GM19099 (cell line): ENCODE data around the gene HK2.

Experiments
- POLR2A ChIP-seq: IDR thresholded peaks from 3 replicates; pipeline ENCODE4 v1.6.1; 2011; ENCODE audit warnings: low read depth; ENCODE audit not compliant: insufficient read length; ENCODE audit errors: extremely low read depth

Gene HK2

DNA sequence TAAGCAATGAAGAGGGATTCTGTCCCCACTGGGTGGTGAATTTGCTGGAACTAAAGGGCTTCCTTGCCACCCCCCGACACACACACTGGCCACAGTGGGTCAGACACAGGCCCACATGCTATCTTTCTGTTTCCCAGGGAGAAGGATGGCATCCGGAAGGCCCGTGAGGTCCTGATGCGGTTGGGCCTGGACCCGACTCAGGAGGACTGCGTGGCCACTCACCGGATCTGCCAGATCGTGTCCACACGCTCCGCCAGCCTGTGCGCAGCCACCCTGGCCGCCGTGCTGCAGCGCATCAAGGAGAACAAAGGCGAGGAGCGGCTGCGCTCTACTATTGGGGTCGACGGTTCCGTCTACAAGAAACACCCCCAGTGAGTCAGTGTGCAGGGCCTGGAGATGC, 44.6 kb downstream of the HK2 start:
- no peak for TF ChIP-seq POLR2A

DNA sequence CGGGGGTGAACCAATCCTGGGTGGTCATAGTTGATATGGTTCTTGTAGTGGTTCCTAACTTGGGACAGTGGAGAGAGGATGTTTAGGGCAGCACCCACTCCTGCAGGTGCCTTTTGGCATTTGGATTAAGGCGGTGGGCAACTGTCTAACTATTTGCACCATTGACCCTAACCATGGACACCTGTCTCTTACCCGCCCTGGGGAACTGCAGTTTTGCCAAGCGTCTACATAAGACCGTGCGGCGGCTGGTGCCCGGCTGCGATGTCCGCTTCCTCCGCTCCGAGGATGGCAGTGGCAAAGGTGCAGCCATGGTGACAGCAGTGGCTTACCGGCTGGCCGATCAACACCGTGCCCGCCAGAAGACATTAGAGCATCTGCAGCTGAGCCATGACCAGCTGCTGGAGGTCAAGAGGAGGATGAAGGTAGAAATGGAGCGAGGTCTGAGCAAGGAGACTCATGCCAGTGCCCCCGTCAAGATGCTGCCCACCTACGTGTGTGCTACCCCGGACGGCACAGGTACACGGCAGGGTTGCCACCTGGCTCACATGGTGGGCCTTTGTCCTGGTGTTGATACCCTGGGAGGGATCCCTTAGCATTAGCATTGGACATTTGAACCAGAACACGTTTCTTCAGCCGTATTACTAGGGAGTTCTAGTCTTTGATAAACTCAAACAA, 46.3 kb downstream of the HK2 start:
- TF ChIP-seq POLR2A: no peak

DNA sequence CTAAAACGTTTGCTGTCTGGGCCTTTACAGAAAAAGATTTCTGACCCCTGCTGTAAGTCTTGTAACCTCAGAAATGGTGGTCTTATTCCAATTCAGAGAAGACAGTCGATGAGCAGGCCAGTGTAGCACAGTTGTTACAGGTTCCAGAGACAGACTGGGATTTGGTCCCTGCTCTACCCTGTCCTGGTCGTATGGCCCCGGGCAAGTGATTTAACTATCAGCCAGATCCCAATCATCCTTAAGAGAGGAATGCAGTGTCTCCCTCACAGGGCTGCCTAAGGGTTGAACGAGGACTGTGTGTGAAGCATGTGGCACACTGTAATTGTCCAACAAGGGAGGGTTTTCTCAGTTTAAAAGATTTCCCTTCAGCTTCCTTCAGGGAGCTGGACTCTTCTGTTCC, 47.2 kb downstream of the HK2 start:
- TF ChIP-seq POLR2A: no peak

DNA sequence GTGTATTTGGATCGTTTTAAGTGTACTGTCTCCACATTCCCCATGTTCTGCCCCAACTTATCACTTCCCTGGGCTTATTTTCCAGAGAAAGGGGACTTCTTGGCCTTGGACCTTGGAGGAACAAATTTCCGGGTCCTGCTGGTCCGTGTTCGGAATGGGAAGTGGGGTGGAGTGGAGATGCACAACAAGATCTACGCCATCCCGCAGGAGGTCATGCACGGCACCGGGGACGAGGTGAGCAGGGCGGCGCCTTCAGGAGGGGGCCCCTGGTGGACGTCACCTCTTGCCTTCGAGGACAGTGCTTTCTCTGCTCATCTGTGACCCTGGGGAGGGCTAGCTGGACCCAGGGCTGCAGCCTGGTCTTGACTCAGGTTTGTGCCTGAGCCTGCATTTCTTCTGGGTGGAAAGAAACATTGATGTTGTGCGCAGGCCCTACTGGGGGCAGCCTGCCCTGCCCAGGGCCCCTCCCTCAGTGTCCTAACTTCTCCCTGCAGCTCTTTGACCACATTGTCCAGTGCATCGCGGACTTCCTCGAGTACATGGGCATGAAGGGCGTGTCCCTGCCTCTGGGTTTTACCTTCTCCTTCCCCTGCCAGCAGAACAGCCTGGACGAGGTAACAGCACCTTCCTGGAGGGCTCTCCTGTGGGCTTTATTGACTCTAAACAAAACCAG, 47.8 kb downstream of the HK2 start:
- TF ChIP-seq POLR2A: no peak

DNA sequence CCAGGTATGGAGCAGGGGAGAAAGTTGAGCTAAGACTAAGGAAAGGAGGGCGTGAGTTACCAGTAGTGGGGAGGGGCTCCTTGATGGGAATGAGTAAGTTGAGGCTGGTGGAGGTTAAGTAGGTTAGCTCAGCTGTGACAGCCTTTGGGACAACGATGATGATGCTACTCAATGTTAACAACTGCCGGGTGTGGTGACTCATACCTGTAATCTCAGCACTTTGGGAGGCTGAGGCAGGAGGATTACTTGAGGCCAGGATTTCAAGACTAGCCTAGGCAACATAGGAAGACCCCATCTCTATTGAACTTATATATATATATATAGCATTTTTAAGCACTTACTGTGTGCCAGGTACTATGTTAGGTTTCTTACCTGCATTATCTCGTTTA, 48.4 kb downstream of the HK2 start:
- no peak for TF ChIP-seq POLR2A

DNA sequence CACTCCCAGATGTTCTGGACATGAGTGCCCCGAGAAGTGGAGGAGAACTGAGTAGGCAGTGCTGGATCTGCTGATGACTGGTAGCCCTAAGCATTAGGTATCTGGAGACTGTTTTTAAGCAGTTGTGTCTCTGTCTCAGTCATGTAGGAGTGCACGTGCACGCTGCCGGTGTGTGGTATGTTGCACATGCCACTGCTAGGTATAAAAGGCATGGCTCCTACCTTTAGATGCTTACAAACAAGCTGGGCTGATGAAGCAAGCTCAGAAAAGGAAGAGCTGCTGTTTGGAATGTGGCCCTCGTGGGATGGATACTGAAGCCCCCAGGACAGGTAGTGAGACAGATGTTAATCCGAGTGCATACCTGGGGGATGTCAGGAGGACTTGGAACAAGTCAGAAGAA, 49.1 kb downstream of the HK2 start:
- no peak for TF ChIP-seq POLR2A

DNA sequence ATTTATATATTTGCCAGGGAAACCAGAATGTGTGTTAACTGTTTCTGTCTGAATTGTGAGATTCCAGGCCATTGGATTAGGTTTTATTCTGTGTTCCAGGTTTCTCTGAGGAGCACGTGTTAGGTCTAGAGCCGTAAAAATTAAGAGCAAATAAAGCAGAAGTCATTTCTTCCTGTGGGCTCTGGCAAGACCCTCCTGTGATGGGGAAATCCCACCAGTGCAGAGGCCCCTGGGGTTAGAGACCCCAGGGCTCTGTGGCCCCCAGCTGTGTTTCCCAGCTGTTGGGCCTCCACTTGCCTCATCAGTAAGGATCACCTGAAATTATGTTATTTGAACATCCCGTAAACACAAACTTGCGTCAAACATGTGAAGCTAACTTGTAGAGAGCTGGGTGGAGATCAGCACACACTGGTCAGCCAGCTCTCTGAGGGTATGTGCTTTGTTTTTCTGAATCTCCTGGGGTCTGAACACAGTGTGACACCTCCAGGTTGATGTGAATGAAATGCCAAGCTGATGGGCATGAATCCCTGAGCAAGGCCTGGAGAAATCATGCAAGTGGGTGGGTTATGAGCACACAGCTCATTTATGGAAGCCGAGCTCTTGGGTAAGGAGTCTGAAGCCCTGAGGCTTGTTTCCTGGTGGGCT, 50.3 kb downstream of the HK2 start:
- no peak for TF ChIP-seq POLR2A

DNA sequence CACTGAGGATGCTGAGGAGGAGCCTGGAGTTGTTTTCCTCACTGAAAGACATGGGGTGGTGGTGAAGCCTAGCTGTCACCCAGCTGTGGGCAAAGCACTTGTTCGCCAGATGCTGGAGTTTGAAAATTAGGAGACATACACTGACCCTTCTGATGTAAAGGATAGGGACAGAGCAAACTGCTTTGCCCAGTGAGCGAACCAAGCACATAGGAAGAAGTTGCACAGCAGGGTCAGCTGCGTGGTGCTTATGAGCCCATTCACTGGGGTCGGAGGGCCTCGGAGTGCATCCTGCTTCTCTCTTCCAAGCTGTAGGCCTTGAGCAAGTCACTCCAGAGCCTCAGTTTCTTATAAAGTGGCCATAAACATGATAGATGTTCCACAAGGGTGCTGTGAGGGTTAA, 50.9 kb downstream of the HK2 start:
- no peak for TF ChIP-seq POLR2A

DNA sequence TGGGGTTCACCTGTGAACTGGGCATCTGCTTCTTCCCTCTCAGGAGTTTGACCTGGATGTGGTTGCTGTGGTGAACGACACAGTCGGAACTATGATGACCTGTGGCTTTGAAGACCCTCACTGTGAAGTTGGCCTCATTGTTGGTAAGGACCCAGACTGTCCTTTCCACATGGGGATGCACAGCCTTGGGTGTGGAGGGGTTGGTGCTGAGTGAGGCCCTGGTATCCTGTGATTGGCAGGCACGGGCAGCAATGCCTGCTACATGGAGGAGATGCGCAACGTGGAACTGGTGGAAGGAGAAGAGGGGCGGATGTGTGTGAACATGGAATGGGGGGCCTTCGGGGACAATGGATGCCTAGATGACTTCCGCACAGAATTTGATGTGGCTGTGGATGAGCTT, 52.3 kb downstream of the HK2 start:
- no peak for TF ChIP-seq POLR2A

DNA sequence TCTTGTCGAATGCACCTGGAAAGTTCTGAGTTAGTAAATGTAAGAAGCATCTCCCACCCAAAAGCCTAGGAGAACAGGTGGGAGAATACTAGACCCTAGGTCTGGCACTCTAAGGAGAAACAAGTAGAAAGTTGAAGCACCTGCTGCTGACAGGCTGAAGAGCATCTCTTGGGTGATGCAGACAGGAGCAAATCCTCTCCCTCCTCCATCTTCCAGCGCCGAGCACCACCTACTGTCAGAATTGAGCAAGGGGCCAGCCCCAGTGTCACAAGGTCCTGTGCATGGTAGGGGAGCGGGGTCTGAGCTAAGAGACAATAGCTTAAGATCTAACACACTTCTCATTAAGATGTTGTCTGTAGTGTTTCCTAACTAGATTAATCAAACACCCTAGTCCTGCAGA, 52.9 kb downstream of the HK2 start:
- TF ChIP-seq POLR2A: no peak

DNA sequence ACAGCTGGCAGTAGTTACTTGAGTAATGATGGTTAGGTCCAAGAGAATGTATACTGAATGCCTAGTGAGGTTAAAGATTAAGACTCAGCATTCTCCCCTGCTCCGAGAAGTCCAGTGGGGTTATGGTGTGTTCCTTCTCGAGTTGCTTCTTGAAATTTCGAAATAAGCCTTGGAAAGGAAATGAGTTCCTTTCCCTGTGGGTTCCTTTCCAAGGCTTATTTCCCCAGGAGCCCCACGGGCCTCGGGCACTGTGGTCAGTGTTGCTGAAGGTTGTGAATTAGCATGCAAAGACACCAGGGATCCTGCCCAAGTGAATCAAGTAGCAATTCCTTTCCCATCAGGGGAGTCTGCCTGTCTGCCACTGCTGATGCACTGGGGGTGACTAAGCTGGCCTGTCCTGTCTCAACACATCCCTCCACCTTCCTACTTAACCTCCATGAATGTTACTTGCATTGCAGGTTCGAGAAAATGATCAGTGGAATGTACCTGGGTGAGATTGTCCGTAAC, 53.6 kb downstream of the HK2 start:
- no peak for TF ChIP-seq POLR2A

DNA sequence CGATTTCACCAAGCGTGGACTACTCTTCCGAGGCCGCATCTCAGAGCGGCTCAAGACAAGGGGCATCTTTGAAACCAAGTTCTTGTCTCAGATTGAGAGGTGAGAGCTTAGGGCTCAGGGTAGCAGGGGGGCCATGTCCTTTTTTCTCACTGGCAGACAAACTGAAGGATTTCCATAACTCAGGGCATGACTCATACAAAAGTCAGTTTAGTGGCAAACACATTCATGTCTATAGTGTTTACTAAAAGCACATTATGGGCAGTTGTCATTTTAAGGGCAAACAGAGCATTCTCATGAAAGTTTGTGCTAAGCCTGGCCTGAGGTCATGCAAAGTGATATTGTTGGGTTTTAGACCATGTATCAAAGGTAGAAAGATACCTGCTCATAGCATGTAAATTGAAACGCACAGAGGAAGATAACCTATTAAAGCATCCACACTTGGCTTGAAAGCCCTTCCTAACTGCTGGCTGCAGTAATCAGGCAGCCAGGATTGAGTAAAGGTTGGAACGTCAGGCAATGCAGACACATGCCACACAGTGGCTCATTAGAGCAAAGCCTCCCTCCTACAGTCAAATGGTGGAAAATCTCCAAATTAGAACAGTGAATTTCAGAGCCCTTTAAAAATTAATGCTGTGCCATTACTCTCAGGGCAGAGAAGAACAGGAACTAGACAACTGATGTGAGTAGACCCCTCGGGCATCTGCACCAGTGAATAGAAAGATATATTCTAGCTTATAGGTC, 54.2 kb downstream of the HK2 start:
- no peak for TF ChIP-seq POLR2A

DNA sequence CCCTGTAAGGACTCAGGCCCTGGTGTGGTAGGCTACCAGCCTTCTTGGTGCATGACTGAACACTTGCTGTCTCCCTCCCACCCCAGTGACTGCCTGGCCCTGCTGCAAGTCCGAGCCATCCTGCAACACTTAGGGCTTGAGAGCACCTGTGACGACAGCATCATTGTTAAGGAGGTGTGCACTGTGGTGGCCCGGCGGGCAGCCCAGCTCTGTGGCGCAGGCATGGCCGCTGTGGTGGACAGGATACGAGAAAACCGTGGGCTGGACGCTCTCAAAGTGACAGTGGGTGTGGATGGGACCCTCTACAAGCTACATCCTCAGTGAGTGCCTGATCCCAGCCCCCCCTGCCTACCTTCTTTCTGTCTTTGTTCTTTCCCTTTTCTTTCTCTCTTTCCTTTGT, 55.2 kb downstream of the HK2 start:
- TF ChIP-seq POLR2A: no peak

DNA sequence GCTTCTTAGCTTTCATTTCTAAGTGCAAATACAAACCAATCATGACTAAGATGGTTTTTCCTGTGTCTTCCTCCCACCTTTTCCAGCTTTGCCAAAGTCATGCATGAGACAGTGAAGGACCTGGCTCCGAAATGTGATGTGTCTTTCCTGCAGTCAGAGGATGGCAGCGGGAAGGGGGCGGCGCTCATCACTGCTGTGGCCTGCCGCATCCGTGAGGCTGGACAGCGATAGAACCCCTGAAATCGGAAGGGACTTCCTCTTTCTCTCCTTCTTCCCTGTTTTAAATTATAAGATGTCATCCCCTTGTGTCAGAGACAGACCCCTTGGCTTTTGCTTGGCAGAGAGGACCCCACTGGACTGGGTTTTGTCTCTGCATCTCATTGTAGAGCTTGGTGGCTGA, 56.8 kb downstream of the HK2 start:
- no peak for TF ChIP-seq POLR2A

DNA sequence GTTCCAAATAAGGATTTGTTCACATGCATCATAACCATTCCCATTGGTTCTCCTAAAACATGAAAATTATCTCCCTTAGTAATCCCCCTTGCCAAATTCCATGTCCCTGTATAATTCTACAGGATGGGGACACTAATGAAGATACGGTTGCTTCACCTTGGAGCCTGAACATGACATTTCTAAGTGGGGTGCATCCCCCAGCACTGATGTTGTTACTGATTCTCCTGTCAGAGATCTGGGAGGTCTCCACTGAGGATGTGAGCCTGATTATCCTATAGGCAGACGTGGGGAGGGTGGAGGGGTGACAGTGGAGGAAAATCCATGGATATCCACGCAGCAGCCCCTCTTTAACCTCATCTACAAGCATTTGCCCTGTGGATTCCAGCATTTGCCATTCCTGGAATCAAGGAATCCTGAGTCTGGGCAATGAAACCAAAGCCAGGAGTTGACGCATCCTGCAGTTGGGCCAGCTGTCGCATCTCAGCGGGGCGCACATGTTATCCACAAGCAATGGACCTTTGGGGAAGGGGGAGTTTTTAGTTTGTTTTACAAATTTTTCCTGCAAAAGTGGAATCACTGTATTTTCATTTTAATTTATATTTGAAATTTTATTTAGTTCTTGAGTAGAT, 57.3 kb downstream of the HK2 start:
- no peak for TF ChIP-seq POLR2A

DNA sequence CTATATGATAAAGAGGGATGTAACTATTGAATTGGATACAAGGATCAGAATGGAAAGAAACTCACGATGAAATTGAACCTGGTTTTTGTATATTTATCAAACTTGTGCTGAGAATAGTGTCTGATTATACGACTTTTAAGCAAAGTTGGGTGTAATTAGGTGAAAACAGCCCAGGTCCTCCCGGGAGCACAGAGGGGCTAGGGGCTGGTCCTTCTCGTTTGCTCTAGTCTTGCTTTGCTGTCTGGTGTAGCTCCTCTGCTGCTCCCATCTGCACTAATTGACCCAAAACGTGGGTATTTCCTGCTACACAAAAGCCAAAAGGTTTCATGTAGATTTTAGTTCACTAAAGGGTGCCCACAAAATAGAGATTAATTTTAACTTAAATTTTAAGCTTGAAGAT, 58.7 kb downstream of the HK2 start:
- no peak for TF ChIP-seq POLR2A

DNA sequence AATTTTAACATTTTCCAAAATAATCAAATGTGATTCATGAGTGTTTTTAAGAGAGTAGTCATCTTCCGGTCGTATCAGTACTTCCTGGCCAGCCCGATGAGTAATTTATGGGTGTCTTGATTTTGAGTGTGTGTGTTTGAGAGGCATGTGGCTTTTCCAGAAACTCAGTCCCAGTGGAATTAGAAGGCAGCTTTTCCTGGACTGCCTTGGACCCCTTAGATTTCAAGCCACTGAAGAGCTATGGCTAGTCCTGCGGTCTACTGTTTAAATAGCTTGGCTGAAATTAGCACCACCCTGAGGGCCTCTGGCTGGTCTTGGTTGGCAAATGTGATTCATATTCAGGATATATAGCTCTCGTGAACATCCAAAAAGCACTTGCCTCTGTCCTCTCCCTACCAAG, 59.4 kb downstream of the HK2 start:
- TF ChIP-seq POLR2A: no peak
